HEK293 (cell line): ENCODE measurements around the gene FMNL1.

Experiments
- CTCF ChIA-PET: fragments of 350-600 bp; formaldehyde crosslinking; extraction: SDS; loops from one replicate; lab custom pipeline; 2021; ENCODE audit warnings: antibody characterized with exemption; lab: Yijun Ruan, JAX
- POLR2A ChIA-PET: fragments of 300-600 bp; formaldehyde crosslinking; extraction: SDS; loops from one replicate; lab custom pipeline; 2020; ENCODE audit warnings: antibody characterized with exemption, inconsistent platforms; lab: Yijun Ruan, JAX
- H3K27ac ChIP-seq: fragments of 200-500 bp; sonication (Bioruptor generic); 2 replicates; pipeline ENCODE4 v1.5.1; 2014; ENCODE audit warnings: low read depth, low read length, control low read depth, inconsistent platforms; ENCODE audit errors: extremely low read depth
- H3K36me3 ChIP-seq, 2 experiments: fragments of 200-500 bp in 1 of 2; sonication (Bioruptor generic) in 1 of 2; 1 replicate in 1 of 2; 2 replicates in 1 of 2; pipeline ENCODE4 v1.5.1; 2014 to 2017; ENCODE audit warnings: inconsistent platforms in 2 of 2, low read length in 2 of 2; ENCODE audit not compliant: control insufficient read depth in 2 of 2, insufficient read depth in 1 of 2
- H3K4me1 ChIP-seq: fragments of 200-500 bp; sonication (Bioruptor generic); 2 replicates; pipeline ENCODE4 v1.5.1; 2014; ENCODE audit warnings: mild to moderate bottlenecking, low read length, inconsistent platforms; ENCODE audit not compliant: control insufficient read depth, insufficient read depth
- H3K4me3 ChIP-seq: 2 replicates; pipeline ENCODE4 v1.5.1; 2011; ENCODE audit warnings: low read depth, mild to moderate bottlenecking, control low read depth, low read length, moderate library complexity
- H3K9me3 ChIP-seq: fragments of 200-500 bp; sonication (Bioruptor generic); 2 replicates; pipeline ENCODE4 v1.5.1; 2014; ENCODE audit warnings: low read depth, low read length, inconsistent platforms; ENCODE audit not compliant: control insufficient read depth, insufficient read depth
- EGR2 ChIP-seq: fragments of 450-650 bp; formaldehyde crosslinking; IDR thresholded peaks from 2 replicates; pipeline ENCODE4 v1.5.1; 2016; ENCODE audit warnings: low read depth, missing biosample characterization, missing genetic modification characterization
- GLI2 ChIP-seq: fragments of 450-650 bp; formaldehyde crosslinking; IDR thresholded peaks from 2 replicates; pipeline ENCODE4; 2017; ENCODE audit warnings: missing biosample characterization, missing genetic modification characterization, low read depth, borderline replicate concordance
- GLIS1 ChIP-seq: fragments of 450-650 bp; formaldehyde crosslinking; IDR thresholded peaks from 2 replicates; pipeline ENCODE4 v1.5.1; 2016; ENCODE audit warnings: missing biosample characterization, missing genetic modification characterization
- IKZF3 ChIP-seq: fragments of 450-650 bp; IDR thresholded peaks from 2 replicates; pipeline ENCODE4 v1.5.0; 2018; ENCODE audit warnings: missing biosample characterization, mild to moderate bottlenecking, missing genetic modification characterization, moderate library complexity
- KLF1 ChIP-seq: fragments of 450-650 bp; formaldehyde crosslinking; IDR thresholded peaks from 2 replicates; pipeline ENCODE4 v1.5.1; 2016; ENCODE audit warnings: missing biosample characterization, missing genetic modification characterization
- MEIS1 ChIP-seq: sonication (generic); formaldehyde crosslinking; IDR thresholded peaks from 2 replicates; pipeline ENCODE4 v1.8.1; 2022; ENCODE audit warnings: missing genetic modification reagents, mild to moderate bottlenecking, borderline replicate concordance
- TRIM28 ChIP-seq: IDR thresholded peaks from 2 replicates; pipeline ENCODE4 v1.6.1; 2011; ENCODE audit warnings: low read length, control low read depth, borderline replicate concordance
- ZFHX2 ChIP-seq: fragments of 450-650 bp; formaldehyde crosslinking; conservative IDR thresholded peaks from 2 replicates; pipeline ENCODE4 v1.5.1; 2016; ENCODE audit warnings: missing biosample characterization, missing genetic modification characterization
- ZNF112 ChIP-seq: fragments of 450-650 bp; formaldehyde crosslinking; IDR thresholded peaks from 2 replicates; pipeline ENCODE4 v1.5.0; 2017; ENCODE audit warnings: missing biosample characterization, missing genetic modification characterization
- ZNF132 ChIP-seq: fragments of 450-650 bp; formaldehyde crosslinking; IDR thresholded peaks from 2 replicates; pipeline ENCODE4 v1.5.1; 2017; ENCODE audit warnings: missing biosample characterization, missing genetic modification characterization, borderline replicate concordance
- ZNF24 ChIP-seq: fragments of 450-650 bp; formaldehyde crosslinking; IDR thresholded peaks from 2 replicates; pipeline ENCODE4 v1.5.1; 2016; ENCODE audit warnings: missing biosample characterization, missing genetic modification characterization
- ZNF266 ChIP-seq: fragments of 450-650 bp; formaldehyde crosslinking; IDR thresholded peaks from 2 replicates; pipeline ENCODE4 v1.5.1; 2016; ENCODE audit warnings: missing biosample characterization, missing genetic modification characterization, low read depth
- ZNF311 ChIP-seq: fragments of 450-650 bp; formaldehyde crosslinking; IDR thresholded peaks from 2 replicates; pipeline ENCODE4 v1.5.1; 2017; ENCODE audit warnings: missing biosample characterization, missing genetic modification characterization, borderline replicate concordance
- ZNF433 ChIP-seq: fragments of 450-650 bp; formaldehyde crosslinking; IDR thresholded peaks from 2 replicates; pipeline ENCODE4 v1.5.1; 2016; ENCODE audit warnings: missing biosample characterization, missing genetic modification characterization, low read depth
- ZNF48 ChIP-seq: fragments of 450-650 bp; formaldehyde crosslinking; IDR thresholded peaks from 2 replicates; pipeline ENCODE4 v1.5.1; 2016; ENCODE audit warnings: missing biosample characterization, missing genetic modification characterization
- ZNF501 ChIP-seq: fragments of 450-650 bp; formaldehyde crosslinking; IDR thresholded peaks from 2 replicates; pipeline ENCODE4 v1.5.1; 2016; ENCODE audit warnings: missing biosample characterization, missing genetic modification characterization
- ZNF548 ChIP-seq: fragments of 450-650 bp; formaldehyde crosslinking; IDR thresholded peaks from 2 replicates; pipeline ENCODE4 v1.5.1; 2016; ENCODE audit warnings: missing biosample characterization, missing genetic modification characterization
- ZNF561 ChIP-seq: fragments of 450-650 bp; IDR thresholded peaks from 2 replicates; pipeline ENCODE4 v1.5.1; 2018; ENCODE audit warnings: missing biosample characterization, missing genetic modification characterization, borderline replicate concordance
- ZNF621 ChIP-seq: fragments of 450-650 bp; formaldehyde crosslinking; IDR thresholded peaks from 2 replicates; pipeline ENCODE4 v1.5.1; 2017; ENCODE audit warnings: missing biosample characterization, missing genetic modification characterization
- ZNF654 ChIP-seq: fragments of 450-650 bp; formaldehyde crosslinking; IDR thresholded peaks from 2 replicates; pipeline ENCODE4 v1.5.1; 2016; ENCODE audit warnings: low read depth, missing biosample characterization, missing genetic modification characterization
- ZNF701 ChIP-seq: fragments of 450-650 bp; formaldehyde crosslinking; IDR thresholded peaks from 2 replicates; pipeline ENCODE4 v1.5.1; 2016; ENCODE audit warnings: missing biosample characterization, missing genetic modification characterization
- ZNF768 ChIP-seq: fragments of 450-650 bp; formaldehyde crosslinking; IDR thresholded peaks from 2 replicates; pipeline ENCODE4 v1.5.1; 2018; ENCODE audit warnings: missing biosample characterization, mild to moderate bottlenecking, missing genetic modification characterization
- ZNF785 ChIP-seq: fragments of 450-650 bp; formaldehyde crosslinking; IDR thresholded peaks from 2 replicates; pipeline ENCODE4 v1.5.1; 2016; ENCODE audit warnings: missing biosample characterization, missing genetic modification characterization
- TF ChIP-seq, protein P1 (sequence below): fragments of 450-650 bp; formaldehyde crosslinking; IDR thresholded peaks from 2 replicates; pipeline ENCODE4 v1.5.1; 2016; ENCODE audit warnings: missing biosample characterization, missing genetic modification characterization

FMNL1 gene

DNA sequence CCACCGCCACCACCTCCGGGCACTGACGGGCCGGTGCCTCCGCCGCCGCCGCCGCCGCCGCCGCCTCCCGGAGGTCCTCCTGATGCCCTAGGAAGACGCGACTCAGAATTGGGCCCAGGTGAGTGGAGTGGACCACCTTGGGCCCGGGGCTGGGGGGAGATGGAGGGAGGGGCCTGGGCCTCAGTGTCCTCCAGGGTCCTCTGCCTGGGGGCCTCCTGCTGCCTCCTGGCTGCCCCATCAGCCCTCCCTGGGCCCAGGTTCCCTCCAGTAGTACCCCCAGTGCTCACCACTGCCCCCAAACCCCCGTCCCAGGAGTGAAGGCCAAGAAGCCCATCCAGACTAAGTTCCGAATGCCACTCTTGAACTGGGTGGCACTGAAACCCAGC is 20.3 kb downstream of the FMNL1 start:
- H3K4me1 ChIP-seq, result peaks cover 2% of the 10 kb centered on the region
- ChIA-PET POLR2A (no interaction called here), CTCF (interaction anchor here (1.0 to 1.6 kb wide), 2 partner anchors 9 to 23 kb away, joined by 3 to 5 read pairs; no protein-coding TSS in a partner anchor)
- H3K4me3 ChIP-seq, result no peak overlapping the region
- TF ChIP-seq ZNF266 (no peak), MEIS1 (CRISPR knock-in tag) (no peak), ZNF311 (tag by site-specific recombination) (no peak), ZNF785 (tag by site-specific recombination) (no peak), GLIS1 (tag by site-specific recombination) (no peak), ZNF621 (tag by site-specific recombination) (no peak), TRIM28 (no peak), ZNF654 (tag by site-specific recombination) (no peak), GLI2 (no peak), ZNF548 (tag by site-specific recombination) (no peak), ZNF112 (tag by site-specific recombination) (no peak), ZNF768 (no peak), ZNF561 (tag by site-specific recombination) (no peak)
- TF ChIP-seq, protein P1, sequence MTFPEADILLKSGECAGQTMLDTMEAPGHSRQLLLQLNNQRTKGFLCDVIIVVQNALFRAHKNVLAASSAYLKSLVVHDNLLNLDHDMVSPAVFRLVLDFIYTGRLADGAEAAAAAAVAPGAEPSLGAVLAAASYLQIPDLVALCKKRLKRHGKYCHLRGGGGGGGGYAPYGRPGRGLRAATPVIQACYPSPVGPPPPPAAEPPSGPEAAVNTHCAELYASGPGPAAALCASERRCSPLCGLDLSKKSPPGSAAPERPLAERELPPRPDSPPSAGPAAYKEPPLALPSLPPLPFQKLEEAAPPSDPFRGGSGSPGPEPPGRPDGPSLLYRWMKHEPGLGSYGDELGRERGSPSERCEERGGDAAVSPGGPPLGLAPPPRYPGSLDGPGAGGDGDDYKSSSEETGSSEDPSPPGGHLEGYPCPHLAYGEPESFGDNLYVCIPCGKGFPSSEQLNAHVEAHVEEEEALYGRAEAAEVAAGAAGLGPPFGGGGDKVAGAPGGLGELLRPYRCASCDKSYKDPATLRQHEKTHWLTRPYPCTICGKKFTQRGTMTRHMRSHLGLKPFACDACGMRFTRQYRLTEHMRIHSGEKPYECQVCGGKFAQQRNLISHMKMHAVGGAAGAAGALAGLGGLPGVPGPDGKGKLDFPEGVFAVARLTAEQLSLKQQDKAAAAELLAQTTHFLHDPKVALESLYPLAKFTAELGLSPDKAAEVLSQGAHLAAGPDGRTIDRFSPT (tag by site-specific recombination), result no peak
- no peak overlapping the region for H3K27ac ChIP-seq
- H3K36me3 ChIP-seq, result peaks cover 0 to 8% of the 10 kb centered on the region in 2 experiments; a peak in 1 of 3 replicates
- no peaks in the 10 kb centered on the region for H3K9me3 ChIP-seq

DNA sequence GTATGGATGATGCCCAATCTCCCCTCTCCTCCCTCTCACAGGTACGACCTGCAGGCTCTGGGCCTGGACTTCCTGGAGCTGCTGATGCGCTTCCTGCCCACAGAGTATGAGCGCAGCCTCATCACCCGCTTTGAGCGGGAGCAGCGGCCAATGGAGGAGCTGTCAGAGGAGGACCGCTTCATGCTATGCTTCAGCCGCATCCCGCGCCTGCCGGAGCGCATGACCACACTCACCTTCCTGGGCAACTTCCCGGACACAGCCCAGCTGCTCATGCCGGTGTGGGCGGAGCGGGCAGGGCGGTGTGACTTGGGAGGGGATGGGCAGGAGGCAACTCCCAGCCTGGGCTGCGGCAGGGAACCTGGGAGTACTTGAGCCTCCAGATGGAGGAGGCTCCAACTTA is 22.1 kb downstream of the FMNL1 start:
- TF ChIP-seq ZNF132 (tag by site-specific recombination), result no peak
- peak; percentile 74 for TF ChIP-seq EGR2 (tag by site-specific recombination)
- TF ChIP-seq ZNF433 (tag by site-specific recombination), result no peak
- TF ChIP-seq ZFHX2, result peak; percentile 44
- no peak for TF ChIP-seq IKZF3 (tag by site-specific recombination)
- TF ChIP-seq KLF1 (tag by site-specific recombination), result peak; percentile 85
- TF ChIP-seq, all 188 proteins: peak for 3
- Histone ChIP-seq H3K9me3 (no peaks in the 10 kb centered on the region), H3K4me1 (peaks cover 2% of the 10 kb centered on the region), H3K4me3 (no peak overlapping the region), H3K36me3 (peaks cover 0 to 8% of the 10 kb centered on the region in 2 experiments; a peak in 1 of 3 replicates), H3K27ac (no peak overlapping the region)
- ChIA-PET CTCF (interaction anchor here (0.6 to 5.6 kb wide), 8 partner anchors 8 to 397 kb away, joined by 3 to 37 read pairs (median 4); no protein-coding TSS in a partner anchor), POLR2A (no interaction called here)

DNA sequence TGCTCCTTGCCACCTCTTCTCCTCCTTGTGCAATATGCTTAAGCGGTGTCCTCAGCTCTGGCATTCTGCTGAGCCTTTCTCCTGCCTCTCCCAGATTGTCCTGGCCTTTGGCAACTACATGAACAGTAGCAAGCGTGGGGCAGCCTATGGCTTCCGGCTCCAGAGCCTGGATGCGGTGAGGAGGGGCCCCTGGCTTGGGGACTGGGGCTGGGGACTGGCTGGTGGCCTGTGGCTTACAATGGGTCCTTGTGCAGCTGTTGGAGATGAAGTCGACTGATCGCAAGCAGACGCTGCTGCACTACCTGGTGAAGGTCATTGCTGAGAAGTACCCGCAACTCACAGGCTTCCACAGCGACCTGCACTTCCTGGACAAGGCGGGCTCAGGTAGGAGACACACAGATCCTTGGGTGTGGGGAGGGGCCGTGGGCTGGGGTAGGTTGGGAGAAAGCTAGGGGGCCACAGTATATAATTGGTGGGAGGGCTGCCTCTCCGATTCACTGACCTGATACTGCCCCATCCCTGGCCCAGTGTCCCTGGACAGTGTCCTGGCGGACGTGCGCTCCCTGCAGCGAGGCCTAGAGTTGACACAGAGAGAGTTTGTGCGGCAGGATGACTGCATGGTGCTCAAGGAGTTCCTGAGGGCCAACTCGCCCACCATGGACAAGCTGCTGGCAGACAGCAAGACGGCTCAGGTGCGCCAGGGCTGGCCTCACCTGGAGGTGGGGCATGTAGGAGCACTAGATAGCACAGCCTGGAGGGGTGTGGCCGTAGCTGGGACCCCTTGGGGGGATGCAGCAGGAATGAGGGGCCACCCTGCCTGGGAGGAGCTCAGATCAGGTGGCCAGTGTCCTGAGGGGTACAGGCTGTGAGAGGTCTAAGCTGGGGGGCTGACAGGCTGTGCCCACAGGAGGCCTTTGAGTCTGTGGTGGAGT is 23.3 kb downstream of the FMNL1 start:
- Histone ChIP-seq H3K9me3 (no peaks in the 10 kb centered on the region), H3K4me1 (peaks cover 2% of the 10 kb centered on the region), H3K36me3 (peaks cover 0 to 8% of the 10 kb centered on the region in 2 experiments; a peak in 1 of 3 replicates), H3K4me3 (no peak overlapping the region), H3K27ac (no peak overlapping the region)
- TF ChIP-seq TRIM28, result no peak
- no peak for TF ChIP-seq ZNF701
- no peak for TF ChIP-seq ZNF24 (tag by site-specific recombination)
- TF ChIP-seq ZNF48 (tag by site-specific recombination), result no peak
- no peak for TF ChIP-seq ZNF501 (tag by site-specific recombination)
- CTCF ChIA-PET, result interaction anchor here (0.7 to 5.6 kb wide), 6 partner anchors 9 to 140 kb away, joined by 3 to 37 read pairs (median 4); no protein-coding TSS in a partner anchor
- POLR2A ChIA-PET, result no interaction called here
